ENCODE data around the gene DUSP22.

DUSP22 gene

DNA sequence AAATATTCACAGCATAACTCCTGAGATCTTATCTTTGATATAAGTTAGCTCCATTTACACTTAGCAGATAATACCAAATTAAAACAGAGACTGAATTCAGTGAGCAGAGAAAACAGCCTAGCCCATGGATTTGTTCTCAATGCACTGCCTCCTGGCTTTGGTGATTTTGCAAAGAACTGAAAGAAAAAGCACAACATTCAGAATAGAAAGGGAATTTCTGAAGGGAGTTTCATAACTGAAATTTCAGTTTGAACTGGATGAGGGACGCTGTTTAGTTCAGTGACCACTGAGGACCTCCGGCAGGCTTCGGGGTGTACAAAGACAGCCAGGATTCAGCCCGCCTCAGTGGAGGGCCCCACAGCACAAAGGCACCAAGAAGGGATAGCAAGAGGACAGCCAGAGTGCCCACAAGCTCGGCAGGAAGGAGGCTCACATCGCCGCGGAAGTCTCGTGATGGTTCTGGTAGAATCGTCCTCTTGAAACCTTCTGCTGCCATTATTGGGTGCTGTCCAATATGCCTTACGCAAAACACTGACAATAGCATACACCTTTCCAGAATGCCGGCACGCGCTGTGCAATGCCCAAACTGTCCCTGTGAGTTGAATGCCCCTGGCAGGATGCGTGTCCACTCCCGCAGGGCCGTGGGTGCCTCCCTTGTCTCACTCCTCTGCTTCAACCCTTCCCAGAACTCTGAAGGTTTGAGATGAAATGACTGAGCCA lies 89.6 kb downstream of the DUSP22 start:
- FAIRE-seq: no peak

DNA sequence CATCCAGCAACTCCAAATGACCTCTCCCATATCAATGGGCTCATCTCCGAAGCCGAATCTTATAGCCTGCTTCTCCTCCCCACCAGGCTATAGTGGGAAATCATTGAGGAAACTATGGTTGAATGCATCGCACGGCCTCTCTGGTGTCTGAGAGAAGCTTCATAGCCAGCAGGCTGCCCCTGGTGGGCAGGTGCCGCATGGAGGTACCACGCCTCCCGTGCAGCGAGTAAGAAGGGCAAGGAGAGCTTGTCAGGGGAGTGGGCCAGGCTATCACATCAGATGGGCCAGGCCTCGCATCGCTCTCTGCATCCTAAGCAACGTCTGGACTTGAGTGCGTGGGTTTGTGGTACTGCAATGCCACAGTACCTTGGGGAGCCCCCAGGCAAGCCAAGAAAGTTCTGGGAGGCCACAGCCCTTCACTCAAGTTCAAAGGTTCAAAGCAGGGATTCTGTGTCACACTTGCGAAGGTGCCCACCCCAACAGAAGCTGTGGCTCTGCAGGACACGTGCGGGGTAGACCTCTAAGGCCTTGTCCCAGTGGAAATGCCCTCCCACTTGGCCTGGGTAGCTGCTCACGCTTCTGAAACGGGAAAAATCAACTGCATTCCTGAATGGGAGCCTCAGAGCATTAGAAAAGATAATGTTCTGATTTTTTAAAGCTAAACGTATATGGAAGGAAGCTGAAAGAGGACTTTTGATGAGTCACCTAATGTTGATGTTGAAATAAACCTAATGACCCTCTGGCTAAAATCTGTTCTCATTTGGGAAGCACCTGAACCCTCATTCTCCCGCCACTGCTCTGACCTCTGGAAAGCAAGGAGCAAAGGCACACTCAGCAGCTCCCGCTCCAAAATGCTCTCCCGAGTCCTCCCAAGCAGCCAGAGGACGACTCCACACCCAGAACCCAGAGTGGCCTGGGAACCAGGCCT lies 90.9 kb downstream of the DUSP22 start:
- FAIRE-seq: no peak

DNA sequence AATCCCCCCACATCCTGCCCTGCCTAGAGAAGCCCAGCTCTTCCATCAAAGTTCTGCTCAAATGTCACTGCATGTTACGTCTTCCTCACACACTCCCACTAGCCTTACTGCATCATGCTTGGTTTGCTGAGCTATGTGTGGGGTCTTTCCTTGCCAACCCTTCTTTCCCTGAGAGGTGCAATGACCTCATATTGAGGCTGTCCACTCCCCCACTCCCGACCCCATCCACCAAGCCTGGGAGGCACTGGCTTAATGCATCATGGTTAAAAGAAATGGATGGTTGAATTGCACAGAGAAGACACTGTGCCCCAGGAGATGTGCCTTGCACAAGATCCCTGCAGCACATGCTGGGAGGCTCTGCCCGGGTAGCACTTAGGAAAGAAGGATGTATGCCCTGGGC lies 91.6 kb downstream of the DUSP22 start:
- no peak for FAIRE-seq

DNA sequence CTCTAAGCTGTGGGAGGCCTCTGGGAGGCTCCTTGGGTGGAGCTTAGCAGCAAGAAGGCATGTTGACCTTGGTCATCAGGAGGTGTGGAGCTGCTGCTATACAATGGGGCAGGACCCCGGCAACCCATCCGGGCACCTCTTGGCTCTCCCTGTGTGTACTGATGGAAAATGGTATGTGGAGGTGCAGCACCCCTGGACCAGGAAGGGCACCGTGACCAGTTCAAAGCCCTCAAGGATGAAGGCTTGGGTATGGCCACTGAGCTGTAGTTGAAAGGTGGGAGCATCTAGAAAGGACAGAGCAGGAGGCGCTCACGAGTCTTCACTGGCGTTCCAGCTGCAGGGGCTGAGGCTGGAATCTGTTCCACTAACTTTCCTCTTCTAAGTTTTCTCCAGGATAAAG lies 92.6 kb downstream of the DUSP22 start:
- no peak for FAIRE-seq

DNA sequence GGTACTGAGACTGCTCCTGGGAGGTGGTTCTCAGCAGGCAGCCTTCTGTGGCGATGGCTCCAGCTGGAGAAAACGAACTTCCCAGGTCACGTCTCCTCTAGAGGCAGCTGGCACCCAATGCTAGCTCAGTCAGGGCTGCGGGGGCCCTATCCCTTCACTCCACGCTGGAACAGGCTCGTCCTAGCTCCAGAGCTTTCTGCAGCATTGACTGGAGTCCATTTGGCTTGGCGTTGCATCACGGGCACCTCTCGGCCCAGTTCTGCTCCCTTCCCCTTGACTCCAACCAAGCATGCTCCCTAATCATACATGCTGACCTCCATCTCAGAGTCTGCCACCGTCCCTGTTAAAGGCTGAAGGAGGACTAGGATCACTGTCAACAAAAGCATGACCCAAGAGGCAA lies 93.3 kb downstream of the DUSP22 start:
- no peak for FAIRE-seq

DNA sequence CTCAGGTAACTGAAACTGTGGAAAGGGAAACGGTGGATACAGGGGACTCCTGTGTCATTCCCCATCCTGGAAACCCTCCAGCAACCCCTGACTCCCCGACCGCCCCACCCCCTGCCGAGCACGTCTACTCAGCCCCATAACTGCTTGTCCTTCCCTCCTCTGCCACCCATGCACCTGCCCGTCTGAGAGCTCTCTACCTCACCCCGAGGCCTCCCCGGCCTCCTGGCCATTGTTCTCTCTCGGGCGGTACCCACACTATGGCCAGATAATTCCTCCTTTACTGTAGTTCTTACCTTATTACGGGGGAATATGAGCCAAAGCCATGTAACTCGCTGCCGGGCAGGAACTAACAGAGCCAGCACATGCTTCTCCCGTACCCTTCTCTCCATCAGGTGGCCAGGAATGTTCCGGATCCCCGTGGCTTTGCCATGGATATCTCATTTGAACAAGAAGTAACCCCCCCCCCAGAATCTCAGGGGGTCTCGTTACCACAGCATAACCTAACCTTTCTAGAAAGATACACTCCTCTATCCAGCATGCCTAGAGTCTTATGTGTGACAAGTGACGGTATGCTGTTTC lies 94.5 kb downstream of the DUSP22 start:
- FAIRE-seq: no peak

DNA sequence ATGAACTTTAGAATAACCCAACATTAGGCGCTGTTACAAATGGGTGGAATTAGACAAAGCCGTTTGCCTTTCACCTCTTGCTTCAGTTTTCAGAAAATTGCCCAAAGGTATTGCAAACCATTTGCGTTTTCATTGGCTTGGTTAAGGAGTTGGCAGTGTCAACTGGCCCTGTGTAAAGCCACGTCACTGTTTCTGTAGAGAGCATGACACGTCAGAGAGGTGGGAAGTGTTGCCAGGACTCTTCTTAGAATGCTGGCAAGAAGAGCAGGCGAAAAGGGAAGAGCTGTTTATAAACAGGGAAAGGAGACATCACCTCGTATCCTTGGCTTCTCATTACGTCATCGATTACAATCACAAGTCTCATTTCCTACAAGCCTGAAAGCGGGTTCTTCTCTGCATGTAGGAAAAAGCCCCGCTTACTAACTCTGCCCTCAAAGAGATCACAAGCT lies 95.0 kb downstream of the DUSP22 start:
- FAIRE-seq: no peak

DNA sequence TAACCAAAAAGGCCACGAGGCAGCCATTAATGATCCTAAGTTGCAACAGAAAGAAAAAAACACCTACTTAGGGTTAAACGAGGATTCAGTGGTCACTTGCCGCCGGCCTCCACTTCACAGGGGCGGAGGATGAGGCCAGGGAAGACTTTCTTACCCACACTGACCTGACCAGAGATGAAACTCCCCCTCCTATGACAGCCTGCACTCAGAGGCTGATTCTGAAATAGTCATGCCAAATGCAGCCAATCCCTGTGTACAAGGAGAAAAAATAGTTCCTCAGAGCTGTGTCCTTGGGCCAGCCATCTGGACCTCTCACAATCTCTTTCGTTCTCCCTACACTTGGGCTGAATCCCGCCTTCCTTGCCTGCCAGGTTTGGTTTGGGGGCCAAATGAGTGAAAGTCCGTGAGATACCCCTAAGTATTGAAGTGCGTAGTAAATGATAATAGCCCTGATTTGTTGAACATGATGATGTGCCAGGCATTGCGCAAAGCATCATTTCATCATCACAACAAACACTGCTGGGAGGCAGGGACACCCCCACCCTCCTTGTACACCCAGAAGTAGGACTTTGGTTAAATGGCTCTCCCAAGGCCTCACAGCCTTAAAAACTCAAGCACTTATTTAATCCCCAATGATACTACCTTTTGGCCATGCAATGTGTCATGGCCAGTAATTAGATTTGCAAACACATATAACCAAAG lies 96.1 kb downstream of the DUSP22 start:
- FAIRE-seq: no peak

DNA sequence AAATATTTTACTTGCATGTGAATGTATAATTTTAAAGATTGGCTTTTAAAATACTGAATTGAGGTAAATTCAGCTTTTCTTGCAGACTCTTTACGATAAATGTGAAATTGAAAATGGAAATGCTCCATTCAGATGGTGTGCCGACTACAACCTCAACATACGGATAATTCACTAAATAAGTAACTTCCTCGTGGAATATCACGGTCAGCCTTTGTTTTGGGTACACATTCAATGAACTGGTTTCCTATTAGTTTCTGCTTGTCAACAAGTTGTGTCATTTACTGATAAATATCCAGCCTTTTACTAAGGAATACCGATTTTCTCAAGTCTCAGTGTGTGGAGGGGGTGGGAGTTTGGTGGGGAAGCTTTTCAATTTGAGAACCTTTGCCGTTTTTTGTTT lies 96.9 kb downstream of the DUSP22 start:
- FAIRE-seq: no peak

DNA sequence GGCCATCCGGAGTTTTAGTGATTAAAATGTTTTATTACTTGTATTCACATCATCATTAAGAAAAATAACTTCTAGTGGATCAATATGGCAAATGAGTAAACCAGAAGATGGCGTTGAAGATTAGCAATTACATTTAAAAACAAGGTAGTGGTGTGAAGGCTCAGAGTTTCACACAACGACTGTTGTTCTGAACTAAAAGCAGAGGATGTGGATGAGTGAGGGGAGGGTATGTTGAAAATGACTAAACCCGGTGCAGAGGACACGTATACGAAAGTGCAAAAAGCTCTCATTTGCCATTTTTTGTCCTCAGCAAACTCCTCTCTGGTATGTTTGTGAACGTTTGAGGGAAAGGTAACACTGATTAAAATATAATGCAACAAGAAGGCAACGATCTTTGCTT lies 97.3 kb downstream of the DUSP22 start:
- FAIRE-seq: no peak

DNA sequence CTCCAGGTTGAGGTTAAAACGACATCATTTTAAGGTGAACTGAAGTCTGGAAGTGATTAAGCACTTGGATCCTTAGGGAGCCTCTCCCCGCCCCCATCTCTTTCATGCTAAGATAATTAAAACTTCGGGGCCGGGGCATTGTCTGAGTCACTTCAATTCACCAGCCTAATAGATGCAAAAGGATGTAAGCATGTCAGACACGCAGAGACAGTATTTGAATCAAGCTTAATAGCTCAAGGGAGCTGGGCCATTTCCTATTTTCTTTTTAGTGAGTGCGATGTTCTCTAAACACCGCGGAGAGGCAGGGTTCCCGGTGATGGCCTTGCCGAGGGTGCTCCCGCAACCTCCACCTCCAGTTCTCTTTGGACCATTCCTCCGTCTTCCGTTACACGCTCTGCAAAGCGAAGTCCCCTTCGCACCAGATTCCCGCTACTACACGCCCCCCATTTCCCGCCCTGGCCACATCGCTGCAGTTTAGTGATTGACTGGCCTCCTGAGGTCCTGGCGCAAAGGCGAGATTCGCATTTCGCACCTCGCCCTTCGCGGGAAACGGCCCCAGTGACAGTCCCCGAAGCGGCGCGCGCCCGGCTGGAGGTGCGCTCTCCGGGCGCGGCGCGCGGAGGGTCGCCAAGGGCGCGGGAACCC lies 98.7 kb downstream of the DUSP22 start:
- FAIRE-seq: no peak

DNA sequence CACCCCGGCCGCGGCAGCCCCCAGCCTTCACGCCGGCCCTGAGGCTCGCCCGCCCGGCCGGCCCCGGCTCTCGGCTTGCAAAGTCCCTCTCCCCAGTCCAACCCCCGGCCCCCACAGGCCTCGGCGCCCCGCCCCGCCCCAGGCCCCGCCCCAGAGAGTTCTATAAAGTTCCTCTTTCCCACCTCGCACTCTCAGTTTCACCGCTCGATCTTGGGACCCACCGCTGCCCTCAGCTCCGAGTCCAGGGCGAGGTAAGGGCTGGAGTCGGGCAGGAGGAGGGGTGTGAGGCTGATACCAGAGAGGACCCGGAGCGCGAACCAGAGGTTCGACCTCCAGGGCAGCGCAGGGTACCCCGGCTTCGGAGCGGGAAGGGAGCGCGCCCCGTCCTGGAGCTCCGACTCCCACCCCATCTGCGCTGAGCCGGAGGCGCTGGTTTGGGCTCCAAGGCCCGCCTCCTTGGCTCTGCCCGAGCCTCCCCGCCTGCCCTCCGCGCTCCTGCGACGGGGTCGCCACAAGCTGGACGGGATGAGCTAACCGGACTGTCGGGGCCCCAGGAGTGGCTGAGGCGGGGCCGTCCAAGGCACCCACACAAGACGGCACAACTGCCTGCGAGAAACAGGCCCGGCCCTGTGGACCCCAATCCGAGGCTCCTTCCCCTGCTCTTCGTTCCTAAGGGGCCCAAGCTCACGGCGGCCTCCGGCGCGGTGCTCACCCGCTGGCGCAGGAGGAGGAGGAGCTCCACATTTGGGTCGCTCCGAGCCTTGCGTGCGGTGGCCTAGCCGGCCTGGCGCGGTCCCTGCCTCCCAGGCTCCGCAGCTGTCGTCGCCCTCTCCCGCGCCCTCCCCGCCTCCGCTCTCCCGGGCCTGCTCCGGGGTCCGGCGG lies 99.5 kb downstream of the DUSP22 start, which contains the start of gene IRF4:
Gene IRF4 (plus strand): TSS at position 194 of the 882 bp plus-strand sequence. CDS start 1,401 bp downstream, outside the sequence.
- no peak for FAIRE-seq

DNA sequence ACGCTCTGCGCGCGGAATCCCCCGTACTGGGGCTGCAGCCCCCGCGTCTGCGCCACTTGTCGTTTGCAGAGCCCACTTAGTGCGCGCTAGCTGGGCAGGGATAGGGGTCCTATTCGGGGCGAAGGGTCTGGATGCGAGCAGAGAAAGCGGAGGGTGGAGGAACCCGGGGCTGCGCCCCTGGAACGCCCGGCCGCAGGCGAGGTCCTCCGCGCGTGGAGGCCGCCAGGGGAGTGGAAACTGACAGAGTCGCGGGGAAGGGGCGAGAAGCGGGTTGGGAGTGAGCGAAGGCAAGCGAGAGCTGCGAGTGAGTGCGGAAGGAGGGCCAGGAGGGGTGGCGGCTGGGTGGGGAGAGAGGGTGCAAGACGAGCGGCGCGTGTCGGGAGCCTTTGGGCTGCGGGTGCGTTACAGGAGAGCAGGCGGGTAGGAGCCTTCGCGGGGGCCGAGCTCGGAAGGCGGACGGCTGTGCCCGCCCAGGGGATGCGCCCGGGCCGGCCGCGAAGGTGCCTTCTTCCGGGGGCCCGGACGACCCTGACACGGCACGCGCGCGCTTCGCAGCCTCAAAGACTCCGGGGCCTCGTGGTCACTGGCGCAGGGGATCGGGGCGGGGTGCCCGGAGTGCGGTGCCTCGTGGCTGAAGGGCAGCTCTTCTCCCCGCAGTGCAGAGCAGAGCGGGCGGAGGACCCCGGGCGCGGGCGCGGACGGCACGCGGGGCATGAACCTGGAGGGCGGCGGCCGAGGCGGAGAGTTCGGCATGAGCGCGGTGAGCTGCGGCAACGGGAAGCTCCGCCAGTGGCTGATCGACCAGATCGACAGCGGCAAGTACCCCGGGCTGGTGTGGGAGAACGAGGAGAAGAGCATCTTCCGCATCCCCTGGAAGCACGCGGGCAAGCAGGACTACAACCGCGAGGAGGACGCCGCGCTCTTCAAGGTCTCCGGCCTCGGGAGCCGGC lies 100.4 kb downstream of the DUSP22 start:
- FAIRE-seq: no peak

DNA sequence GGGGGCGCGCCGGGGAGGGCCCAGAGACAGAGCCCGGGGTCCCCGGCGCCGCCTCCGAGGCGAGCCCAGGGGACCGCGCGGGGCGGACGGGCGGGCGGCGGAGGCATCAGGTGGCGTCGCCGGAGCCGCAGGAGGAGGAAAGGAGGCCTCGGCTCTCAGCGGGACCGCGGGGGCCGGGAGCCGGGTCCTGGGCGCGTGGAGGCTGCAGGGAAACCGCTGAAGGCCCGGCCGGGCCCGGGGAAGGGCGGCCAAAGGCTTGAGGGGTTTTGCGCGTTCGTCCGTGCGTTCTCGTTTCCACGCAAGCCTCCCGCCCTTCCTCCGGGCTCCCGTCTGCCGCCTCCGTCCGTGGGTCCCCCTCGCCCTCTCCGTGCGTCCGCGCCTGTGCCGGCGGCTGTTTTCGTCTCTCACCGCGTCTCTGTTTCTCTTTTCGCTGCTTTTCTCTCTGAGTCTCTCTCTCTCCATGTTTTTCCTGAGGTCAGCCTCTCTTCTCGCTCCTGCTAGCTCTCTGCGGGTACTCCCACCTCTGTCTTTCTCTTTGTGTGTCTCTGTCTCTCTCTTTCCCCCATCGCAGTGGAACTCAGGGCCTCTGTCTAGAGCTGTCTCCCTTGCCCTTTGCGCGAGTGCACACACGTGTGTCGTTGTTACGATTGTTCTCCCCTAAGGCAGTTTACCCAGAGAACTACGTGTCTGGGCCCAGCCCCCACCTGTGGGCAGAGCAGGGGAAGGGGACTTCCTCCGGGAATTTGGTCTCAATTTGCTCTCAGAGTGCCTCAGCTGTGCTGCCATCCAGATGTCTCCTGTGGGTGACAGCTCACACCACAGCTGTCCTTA lies 101.3 kb downstream of the DUSP22 start:
- FAIRE-seq: no peak

DNA sequence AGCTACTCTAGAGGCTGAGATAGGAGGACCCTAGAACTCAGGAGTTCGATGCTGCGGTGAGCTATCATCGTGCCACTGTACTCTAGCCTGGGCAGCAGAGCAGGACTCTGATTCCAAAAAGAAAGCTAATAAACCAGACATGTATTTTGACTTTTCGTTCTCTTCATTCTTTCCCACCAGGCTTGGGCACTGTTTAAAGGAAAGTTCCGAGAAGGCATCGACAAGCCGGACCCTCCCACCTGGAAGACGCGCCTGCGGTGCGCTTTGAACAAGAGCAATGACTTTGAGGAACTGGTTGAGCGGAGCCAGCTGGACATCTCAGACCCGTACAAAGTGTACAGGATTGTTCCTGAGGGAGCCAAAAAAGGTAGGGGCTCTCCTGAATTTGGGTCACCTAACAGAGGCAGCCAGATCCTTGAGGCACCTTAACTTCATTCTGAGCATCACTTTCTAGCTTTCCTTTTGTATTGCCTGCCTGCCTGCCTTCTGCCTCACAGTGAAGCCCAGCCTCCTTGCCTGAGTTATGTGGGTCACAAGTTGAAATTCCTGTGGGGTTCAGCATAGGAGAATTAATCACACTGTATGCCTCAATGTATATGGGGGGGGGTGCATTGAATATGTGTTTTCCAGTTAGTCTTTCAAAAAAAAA lies 102.5 kb downstream of the DUSP22 start:
- FAIRE-seq: no peak

DNA sequence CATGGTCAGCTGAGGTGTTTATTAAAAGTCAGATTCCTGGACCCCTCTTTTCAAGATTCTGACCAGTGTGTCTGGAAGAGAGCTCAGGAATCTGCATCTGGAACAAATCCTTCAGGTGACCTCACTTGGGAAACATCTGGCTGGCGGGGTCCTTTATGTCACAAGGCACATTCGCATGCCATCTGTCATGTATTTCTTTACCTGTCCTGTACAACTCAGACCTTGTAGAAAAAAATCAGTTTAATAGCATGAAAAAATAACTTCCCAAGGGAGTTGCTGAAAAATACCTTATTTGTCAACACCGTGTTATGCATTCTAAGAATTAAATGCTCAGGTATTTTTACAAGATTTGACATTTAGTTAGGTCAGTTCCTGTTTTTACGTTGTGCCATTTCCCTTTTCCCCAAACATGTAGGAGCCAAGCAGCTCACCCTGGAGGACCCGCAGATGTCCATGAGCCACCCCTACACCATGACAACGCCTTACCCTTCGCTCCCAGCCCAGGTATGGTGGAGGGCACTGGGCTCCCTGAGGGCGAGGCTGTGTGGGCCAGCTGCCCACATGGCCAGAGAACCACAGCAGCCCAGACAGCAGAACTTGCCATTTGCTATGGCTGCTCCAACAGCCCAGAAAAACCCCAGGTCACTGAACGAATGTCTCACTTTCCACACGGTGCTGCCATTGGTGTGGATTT lies 103.3 kb downstream of the DUSP22 start:
- FAIRE-seq: no peak

DNA sequence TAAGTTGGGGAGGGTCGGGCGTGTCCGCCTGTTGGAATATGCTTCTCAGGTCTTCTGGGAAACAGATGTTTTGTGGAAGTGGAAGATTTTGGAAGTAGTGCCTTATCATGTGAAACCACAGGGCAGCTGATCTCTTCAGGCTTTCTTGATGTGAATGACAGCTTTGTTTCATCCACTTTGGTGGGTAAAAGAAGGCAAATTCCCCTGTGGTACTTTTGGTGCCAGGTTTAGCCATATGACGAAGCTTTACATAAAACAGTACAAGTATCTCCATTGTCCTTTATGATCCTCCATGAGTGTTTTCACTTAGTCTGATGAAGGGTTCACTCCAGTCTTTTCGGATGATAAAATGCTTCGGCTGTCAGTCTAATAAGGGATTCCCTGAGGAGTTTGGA lies 103.8 kb downstream of the DUSP22 start:
- FAIRE-seq: no peak

DNA sequence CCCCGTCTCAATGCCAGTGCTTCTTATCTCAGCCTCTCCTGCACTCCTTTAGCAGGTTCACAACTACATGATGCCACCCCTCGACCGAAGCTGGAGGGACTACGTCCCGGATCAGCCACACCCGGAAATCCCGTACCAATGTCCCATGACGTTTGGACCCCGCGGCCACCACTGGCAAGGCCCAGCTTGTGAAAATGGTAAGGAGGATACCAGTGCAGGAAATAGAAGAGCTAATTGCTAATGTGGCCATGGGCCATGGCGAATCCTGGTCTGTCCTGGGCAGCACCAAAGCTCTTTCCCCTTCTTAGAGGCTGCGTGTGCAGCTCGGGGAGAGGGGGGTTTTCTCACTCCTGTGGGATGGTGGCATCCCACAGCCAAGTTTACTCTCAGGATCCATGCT lies 104.8 kb downstream of the DUSP22 start:
- no peak for FAIRE-seq
